ENCODE data around the gene UBE2D1. TPM values are rescaled to one million over a fixed set of nuclear protein-coding genes. Genes with fewer than 3 reads are reported as not detected.

Gene UBE2D1
- total and polyA plus RNA-seq, 2 donors (not counting 1 experiment from before 2014, with no cell fraction given), result 12.1 to 21.4 TPM

DNA sequence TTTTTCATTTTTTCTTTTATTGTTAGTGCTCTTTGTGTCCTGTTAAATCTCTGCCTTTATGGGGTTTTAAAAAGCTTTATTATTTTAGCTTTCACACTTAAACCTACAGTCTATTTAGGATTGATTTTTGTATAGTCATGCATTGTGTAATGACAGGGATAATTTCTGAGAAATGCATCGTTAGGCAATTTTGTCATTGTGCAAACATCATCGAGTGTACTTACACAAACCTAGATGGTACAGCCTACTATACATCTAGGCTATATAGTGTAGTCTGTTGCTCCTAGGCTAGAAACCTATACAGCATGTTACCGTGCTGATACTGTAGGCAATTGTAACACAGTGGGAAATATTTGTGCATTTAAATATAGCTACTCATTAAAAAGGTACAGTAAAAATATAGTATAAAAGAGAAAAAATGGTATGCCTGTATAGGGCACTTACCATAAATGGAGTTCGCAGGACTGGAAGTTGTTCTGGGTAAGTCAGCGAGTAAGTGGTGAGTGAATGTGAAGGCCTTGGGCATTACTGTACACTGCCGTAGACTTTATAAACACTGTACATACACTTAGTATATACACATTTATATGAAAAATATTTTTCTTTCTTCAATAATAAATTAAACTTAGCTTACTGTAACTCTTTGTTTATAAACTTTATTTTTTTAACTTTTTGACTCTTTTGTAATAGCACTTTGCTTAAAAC is 16.0 kb downstream of the UBE2D1 start:
- Histone ChIP-seq H3K36me3 (ENCODE audit: control insufficient read depth, insufficient read depth, low read length) (no peaks in the 10 kb centered on the region), H4K20me1 (ENCODE audit: control insufficient read depth, extremely low read depth, insufficient read depth, low read length) (no peaks in the 10 kb centered on the region), H3K9ac (ENCODE audit: insufficient read depth, low read length) (no peak overlapping the region), H3K9me3 (ENCODE audit: control insufficient read depth, insufficient read depth, low read depth, low read length) (no peaks in the 10 kb centered on the region), H3K27ac (ENCODE audit: insufficient read depth, low read length) (no peak overlapping the region), H2AFZ (ENCODE audit: low read length) (no peak overlapping the region), H3K4me1 (ENCODE audit: control insufficient read depth, extremely low read depth, insufficient read depth, low read length) (no peaks in the 10 kb centered on the region), H3K79me2 (ENCODE audit: control insufficient read depth, insufficient read depth, low read length) (peaks cover 2% of the 10 kb centered on the region), H3K4me3 (replicated peaks in 1 of 4; ENCODE audit: control extremely low read depth in 1 of 4, insufficient read depth in 1 of 4, low read depth in 3 of 4, low read length in 4 of 4) (no peak overlapping the region), H3K4me2 (ENCODE audit: extremely low read depth, insufficient read depth, low read length) (no peak overlapping the region), H3K27me3 (ENCODE audit: control insufficient read depth, insufficient read depth, low read length) (no peaks in the 10 kb centered on the region)
- TF ChIP-seq, protein P1, sequence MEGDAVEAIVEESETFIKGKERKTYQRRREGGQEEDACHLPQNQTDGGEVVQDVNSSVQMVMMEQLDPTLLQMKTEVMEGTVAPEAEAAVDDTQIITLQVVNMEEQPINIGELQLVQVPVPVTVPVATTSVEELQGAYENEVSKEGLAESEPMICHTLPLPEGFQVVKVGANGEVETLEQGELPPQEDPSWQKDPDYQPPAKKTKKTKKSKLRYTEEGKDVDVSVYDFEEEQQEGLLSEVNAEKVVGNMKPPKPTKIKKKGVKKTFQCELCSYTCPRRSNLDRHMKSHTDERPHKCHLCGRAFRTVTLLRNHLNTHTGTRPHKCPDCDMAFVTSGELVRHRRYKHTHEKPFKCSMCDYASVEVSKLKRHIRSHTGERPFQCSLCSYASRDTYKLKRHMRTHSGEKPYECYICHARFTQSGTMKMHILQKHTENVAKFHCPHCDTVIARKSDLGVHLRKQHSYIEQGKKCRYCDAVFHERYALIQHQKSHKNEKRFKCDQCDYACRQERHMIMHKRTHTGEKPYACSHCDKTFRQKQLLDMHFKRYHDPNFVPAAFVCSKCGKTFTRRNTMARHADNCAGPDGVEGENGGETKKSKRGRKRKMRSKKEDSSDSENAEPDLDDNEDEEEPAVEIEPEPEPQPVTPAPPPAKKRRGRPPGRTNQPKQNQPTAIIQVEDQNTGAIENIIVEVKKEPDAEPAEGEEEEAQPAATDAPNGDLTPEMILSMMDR (conservative IDR thresholded peaks at IDR 0.05 in 1 of 2, IDR thresholded peaks at IDR 0.05 in 1 of 2; ENCODE audit: low read depth in 1 of 2, low read length in 2 of 2), result no peak
- no peak for TF ChIP-seq EZH2 (IDR thresholded peaks at IDR 0.05; ENCODE audit: low read length, missing control alignments)
- DNase-seq (ENCODE audit: low read depth in 2 of 2), result no peak

DNA sequence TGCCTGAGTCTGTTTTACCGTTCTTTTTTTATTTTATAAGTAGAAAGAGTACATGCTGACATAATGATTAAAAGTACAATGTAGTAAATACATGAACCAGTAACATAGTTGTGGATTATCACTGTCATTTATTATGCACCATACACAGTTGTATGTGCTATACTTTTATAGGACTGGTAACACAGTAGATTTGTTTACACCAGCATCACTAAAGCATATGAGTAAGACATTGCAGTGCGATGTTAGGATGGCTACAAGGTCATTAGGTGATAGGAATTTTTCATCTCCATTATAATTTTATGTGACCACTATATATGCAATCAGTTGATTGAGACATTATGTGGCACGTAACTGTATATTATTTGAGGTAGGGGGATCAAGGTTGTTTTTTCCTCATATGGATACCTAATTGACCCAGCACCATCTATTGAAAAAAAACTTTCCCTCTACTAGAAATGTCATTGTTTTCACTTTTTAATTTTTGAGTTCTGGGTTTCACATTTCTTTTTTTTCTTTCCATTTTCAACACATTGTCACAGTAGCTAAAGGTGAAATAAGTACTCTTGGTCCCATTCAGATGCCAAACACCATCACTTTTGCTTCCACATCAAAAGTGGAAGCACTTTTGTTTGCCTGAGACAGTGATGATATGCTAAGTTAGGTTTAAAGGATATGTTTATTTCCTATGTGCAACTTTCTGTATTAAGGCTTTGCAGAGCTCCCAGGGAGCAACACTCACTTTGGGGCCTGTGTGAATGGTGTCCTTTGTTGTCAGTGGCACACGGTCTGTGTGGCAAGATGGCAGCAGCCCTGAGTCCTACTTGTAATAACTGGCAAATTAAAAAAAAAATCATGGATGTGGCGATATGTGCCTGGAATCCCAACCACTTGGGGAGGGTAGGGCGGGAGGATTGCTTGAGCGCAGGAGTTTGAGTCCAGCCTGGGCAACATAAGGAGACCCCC is 17.1 kb downstream of the UBE2D1 start:
- Histone ChIP-seq H4K20me1 (ENCODE audit: control insufficient read depth, extremely low read depth, insufficient read depth, low read length) (no peaks in the 10 kb centered on the region), H3K27ac (ENCODE audit: insufficient read depth, low read length) (no peak overlapping the region), H3K79me2 (ENCODE audit: control insufficient read depth, insufficient read depth, low read length) (peaks cover 2% of the 10 kb centered on the region), H3K36me3 (ENCODE audit: control insufficient read depth, insufficient read depth, low read length) (no peaks in the 10 kb centered on the region), H3K27me3 (ENCODE audit: control insufficient read depth, insufficient read depth, low read length) (no peaks in the 10 kb centered on the region), H3K4me2 (ENCODE audit: extremely low read depth, insufficient read depth, low read length) (no peak overlapping the region), H3K4me3 (replicated peaks in 1 of 4; ENCODE audit: control extremely low read depth in 1 of 4, insufficient read depth in 1 of 4, low read depth in 3 of 4, low read length in 4 of 4) (no peak overlapping the region), H3K9ac (ENCODE audit: insufficient read depth, low read length) (no peak overlapping the region), H2AFZ (ENCODE audit: low read length) (no peak overlapping the region), H3K9me3 (ENCODE audit: control insufficient read depth, insufficient read depth, low read depth, low read length) (no peaks in the 10 kb centered on the region), H3K4me1 (ENCODE audit: control insufficient read depth, extremely low read depth, insufficient read depth, low read length) (no peaks in the 10 kb centered on the region)
- no peak for DNase-seq (ENCODE audit: low read depth in 2 of 2)
- TF ChIP-seq, protein P1 (conservative IDR thresholded peaks at IDR 0.05 in 1 of 2, IDR thresholded peaks at IDR 0.05 in 1 of 2; ENCODE audit: low read depth in 1 of 2, low read length in 2 of 2), result no peak
- TF ChIP-seq EZH2 (IDR thresholded peaks at IDR 0.05; ENCODE audit: low read length, missing control alignments), result no peak

GRCh38 chr10:58352956-58353610 is 18.3 kb downstream of the UBE2D1 start:
- Histone ChIP-seq H2AFZ (ENCODE audit: low read length) (no peak overlapping the region), H3K4me2 (ENCODE audit: extremely low read depth, insufficient read depth, low read length) (no peak overlapping the region), H3K9me3 (ENCODE audit: control insufficient read depth, insufficient read depth, low read depth, low read length) (no peaks in the 10 kb centered on the region), H3K79me2 (ENCODE audit: control insufficient read depth, insufficient read depth, low read length) (peaks cover 2% of the 10 kb centered on the region), H3K36me3 (ENCODE audit: control insufficient read depth, insufficient read depth, low read length) (no peaks in the 10 kb centered on the region), H3K27me3 (ENCODE audit: control insufficient read depth, insufficient read depth, low read length) (no peaks in the 10 kb centered on the region), H3K27ac (ENCODE audit: insufficient read depth, low read length) (no peak overlapping the region), H3K4me1 (ENCODE audit: control insufficient read depth, extremely low read depth, insufficient read depth, low read length) (no peaks in the 10 kb centered on the region), H4K20me1 (ENCODE audit: control insufficient read depth, extremely low read depth, insufficient read depth, low read length) (no peaks in the 10 kb centered on the region), H3K9ac (ENCODE audit: insufficient read depth, low read length) (no peak overlapping the region), H3K4me3 (replicated peaks in 1 of 4; ENCODE audit: control extremely low read depth in 1 of 4, insufficient read depth in 1 of 4, low read depth in 3 of 4, low read length in 4 of 4) (no peak overlapping the region)
- TF ChIP-seq, protein P1 (conservative IDR thresholded peaks at IDR 0.05 in 1 of 2, IDR thresholded peaks at IDR 0.05 in 1 of 2; ENCODE audit: low read depth in 1 of 2, low read length in 2 of 2), result no peak
- TF ChIP-seq EZH2 (IDR thresholded peaks at IDR 0.05; ENCODE audit: low read length, missing control alignments), result no peak
- DNase-seq (ENCODE audit: low read depth in 2 of 2), result peak in 1 of 2 donors; percentile 47

All from fibroblast of lung (primary cell).